Coronary artery (tissue), 2 donors: ENCODE results near the gene EXOC5.

Experiments used
- DNase-seq: peaks from one replicate; pipeline ENCODE4 v3.0.0-alpha.2; 2017; ENCODE audit warnings: low spot score
- H3K27ac ChIP-seq, 2 donors: fragments of 200-600 bp; sonication (generic); one replicate each; pipeline ENCODE4 v1.5.1; 2016 to 2019
- H3K4me3 ChIP-seq: fragments of 200-600 bp; sonication (generic); 2 replicates; pipeline ENCODE4 v1.5.1; 2016; ENCODE audit warnings: mild to moderate bottlenecking, moderate library complexity
- CTCF ChIP-seq: fragments of 200-600 bp; sonication (generic); IDR thresholded peaks from one replicate; pipeline ENCODE4 v1.5.1; 2019; ENCODE audit warnings: antibody characterized with exemption

Gene EXOC5

GRCh38 chr14:57168138-57168679 is 100.5 kb downstream of the EXOC5 start:
- H3K27ac ChIP-seq: no peak overlapping the region
- no peak for TF ChIP-seq CTCF
- DNase-seq: no peak

DNA sequence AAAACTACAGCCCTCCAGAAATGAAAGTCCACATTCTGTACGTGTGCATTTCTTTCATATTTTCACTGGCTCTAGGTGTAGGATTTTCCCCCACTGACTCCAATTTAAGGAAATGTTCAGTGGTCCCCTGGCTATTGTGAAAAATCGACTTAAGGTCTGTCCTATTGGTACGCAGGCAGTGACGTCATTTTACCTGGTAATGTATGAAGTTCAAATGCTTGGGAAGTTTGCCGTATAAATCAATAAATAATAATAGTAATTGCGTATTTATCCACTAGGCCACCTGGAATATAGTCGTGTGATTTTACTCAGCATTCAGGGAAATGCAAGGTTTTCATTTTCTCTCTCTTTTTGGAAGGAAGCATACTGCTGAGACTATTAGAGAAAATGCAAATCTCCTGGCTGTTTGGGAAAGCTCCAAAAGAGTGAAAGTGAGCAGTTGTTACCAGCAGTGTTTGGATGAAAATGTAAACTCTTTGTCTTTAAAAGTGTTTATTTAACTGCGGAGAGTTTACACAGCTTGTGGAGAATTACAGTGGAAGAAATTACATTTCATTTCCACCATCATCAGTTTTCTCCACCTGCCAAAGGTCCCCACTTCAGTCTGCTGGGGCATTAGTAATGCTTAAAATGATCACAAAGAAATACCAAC is 107.0 kb downstream of the EXOC5 start:
- no peak overlapping the region for H3K27ac ChIP-seq
- no peak for DNase-seq
- H3K4me3 ChIP-seq: no peak overlapping the region
- TF ChIP-seq CTCF: no peak

More at GRCh38 chr14:57168138-57168679, 100.5 kb downstream of the EXOC5 start:
- no peak overlapping the region for H3K4me3 ChIP-seq

GRCh38 chr14:57160333-57160732 is 108.4 kb downstream of the EXOC5 start:
- no peak for DNase-seq
- TF ChIP-seq CTCF: no peak
- H3K27ac ChIP-seq: no peak overlapping the region
- H3K4me3 ChIP-seq: no peak overlapping the region

GRCh38 chr14:57153286-57153685 is 115.4 kb downstream of the EXOC5 start:
- no peak overlapping the region for H3K27ac ChIP-seq
- DNase-seq: no peak
- no peak for TF ChIP-seq CTCF
- H3K4me3 ChIP-seq: no peak overlapping the region
